HT-29 (cell line): Measurements from ENCODE around the gene SAMD5. TPM values are rescaled to one million over a fixed set of nuclear protein-coding genes. Genes with fewer than 3 reads are reported as not detected.

Source experiments
- DNase-seq: peaks from one replicate; pipeline ENCODE4 v3.0.0-alpha.2; 2015; ENCODE audit warnings: low spot score
- total RNA-seq: library from RNA; depleted of rRNA; stranded (reverse); fragments of >200 nt; shearing (Covaris generic); gene quantifications from 2 replicates; pipeline ENCODE4 v1.2.3, GENCODE V29; 2014; rRNA removed

The SAMD5 gene
- 0.97 and 1.1 TPM in 2 replicates for total RNA-seq

GRCh38 chr6:147508042-147508865, at the start of gene SAMD5:
Gene SAMD5 (plus strand): TSS chr6:147508690. CDS start chr6:147508929, 239 bp downstream.
- peak; percentile 43 for DNase-seq

- DNase-seq: no peak
Observed at GRCh38 chr6:147459780-147460179, 48.7 kb upstream of the SAMD5 start.

GRCh38 chr6:147463651-147464050, 44.8 kb upstream of the SAMD5 start:
- DNase-seq: no peak

- DNase-seq: no peak
Observed at GRCh38 chr6:147467428-147467827, 41.1 kb upstream of the SAMD5 start.

- no peak for DNase-seq
Observed at GRCh38 chr6:147467886-147468285, 40.6 kb upstream of the SAMD5 start.

DNA sequence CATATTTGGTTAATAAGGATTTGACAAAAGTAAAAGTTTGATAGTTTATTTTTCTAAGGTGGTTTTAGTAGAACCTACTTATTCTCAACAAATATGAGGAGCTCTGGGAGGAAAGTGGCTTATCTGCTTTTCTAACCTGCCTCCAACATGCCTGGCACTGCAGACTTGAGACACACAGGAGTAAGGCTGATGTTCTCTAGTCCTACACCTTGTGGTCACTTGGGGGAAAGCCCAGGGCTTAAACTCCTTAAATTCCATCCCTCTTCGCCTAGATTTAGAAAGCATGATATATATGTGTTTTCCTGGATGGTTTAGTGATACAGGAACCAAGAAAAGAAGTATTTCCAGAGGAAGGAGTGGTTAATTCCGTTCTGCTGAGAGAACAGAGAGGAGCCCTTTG, 39.9 kb upstream of the SAMD5 start:
- peak; percentile 19 for DNase-seq

DNA sequence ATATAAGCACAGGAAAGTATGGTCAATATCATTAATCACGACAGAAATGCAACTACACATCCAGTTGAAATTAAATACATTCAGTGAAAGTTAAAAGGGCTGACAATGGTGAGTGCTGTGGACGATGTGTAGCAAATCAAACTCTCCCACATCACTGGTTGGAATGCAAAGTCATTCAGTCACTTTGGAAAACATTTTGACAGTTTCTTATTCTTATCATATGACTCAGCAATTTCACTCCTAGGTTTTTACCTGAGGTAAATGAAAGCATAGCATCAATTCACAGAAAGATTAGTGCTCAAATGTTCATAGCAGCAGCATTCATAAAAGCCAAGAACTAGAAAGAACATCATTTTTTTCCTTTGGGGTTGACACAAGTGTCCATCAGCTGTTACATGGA, 28.6 kb upstream of the SAMD5 start:
- no peak for DNase-seq

DNA sequence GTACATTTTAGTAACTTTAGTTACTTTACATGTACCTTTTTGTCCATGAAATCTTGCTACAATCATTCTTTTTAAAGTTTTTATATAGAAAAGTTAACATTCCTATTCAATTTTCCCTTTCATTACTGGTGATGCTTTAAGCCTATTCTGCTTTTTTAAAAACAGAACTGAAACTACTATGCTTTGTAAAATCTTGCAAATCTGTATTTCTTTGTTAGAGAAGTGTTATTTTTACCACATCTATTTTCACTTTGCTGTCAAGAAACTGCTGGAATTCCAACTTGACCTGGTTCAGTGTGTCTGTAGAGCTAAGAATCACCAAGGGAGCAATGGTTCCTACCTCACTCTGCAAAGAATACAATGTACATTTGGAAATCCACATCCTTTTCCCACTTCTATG, 21.8 kb upstream of the SAMD5 start:
- no peak for DNase-seq

GRCh38 chr6:147497472-147497871, 11.0 kb upstream of the SAMD5 start:
- no peak for DNase-seq

GRCh38 chr6:147503587-147503986, 4.9 kb upstream of the SAMD5 start:
- DNase-seq: no peak

- DNase-seq: no peak
Observed at GRCh38 chr6:147504848-147505247, 3.6 kb upstream of the SAMD5 start.

DNA sequence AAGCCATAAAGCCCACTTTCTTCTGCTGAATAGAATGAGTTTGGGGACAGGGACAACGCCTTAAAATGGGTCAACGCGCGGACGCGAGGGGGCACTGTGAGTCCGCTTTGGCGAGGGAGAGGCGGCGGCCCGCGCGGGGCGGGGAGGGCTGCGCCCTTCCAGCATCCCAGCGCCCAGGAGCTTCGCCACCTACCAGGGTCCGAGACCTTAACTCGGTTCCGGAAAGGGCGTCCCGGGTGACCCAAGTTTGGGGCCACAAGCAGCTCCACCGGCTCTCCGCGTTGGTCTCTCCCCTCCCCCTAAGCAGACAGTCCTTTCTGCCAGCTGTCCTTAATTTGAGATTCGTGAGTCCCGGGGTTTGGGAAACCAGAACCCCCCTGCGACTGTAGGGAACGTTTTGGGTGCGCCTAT, 1.8 kb upstream of the SAMD5 start:
- DNase-seq: peak; percentile 65

DNA sequence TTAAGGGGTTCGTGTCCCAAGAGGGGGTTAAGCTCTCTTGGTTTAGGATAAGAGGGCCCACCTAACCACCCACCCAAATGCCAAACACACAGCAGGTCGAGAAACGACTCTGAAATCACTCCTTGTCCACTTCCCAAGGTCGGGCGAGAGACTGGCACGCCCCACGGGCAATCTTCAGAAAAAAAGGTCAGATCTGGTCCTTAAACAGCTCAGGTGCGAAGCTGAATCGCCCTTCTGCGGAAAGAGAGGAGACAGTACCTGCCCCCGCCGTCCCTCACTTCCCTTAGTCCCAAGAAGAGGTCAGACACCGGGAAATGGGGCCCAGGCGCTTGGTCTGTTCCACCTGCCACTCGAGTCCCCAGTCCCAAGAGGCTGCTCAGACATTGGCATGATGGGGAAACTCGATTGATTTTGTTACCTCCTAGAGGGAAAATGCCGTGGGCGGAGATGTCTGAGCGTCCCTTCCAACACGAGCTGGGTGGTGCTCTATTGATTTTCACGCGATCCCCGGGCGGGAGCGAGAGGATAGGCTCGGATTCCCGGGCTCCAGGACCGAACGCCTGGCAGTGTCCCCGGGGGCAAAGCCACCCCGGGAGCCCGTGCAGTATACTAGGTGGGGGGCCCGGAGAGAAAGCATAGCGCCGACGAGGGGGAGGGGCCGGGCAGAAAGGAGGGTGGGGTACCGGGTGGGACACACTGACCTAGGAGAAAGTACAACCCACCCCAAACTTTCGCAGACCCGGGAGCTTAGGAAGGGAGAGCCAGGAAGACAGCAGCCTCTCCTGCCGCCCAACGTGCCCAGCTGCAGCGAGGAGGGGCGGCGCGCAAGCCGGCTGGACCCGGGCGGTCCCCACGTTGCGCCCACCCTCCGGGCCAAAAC, 1.1 kb upstream of the SAMD5 start:
- DNase-seq: peak; percentile 19

DNA sequence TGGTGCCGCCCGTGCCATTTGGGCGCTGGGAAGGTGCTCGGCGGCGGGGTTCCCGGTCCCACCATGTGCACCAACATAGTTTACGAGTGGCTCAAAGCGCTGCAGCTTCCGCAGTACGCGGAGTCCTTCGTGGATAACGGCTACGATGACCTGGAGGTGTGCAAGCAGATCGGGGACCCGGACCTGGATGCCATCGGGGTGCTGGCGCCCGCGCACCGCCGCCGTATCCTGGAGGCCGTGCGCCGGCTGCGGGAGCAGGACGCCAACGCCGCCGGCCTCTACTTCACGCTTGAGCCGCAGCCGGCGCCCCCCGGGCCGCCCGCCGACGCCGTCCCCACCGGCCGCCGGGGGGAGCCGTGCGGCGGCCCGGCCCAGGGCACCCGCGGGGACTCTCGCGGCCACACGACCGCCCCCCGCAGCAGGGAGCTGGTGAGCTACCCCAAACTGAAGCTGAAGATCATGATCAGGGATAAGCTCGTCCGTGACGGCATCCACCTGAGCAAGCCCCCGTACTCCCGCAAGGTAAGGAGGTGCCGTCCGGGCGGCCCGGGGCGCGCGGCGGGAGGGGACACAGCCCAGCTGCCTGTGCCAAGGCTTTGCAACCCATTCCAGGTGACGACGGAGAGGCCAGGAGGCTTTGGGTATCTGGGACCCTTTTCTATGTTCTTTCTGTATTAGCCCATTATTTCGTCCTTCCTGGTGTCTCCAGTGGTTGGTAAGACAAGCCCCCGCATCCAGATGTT, 547 bp downstream of the SAMD5 start:
- no peak for DNase-seq

GRCh38 chr6:147509891-147510290, 1.4 kb downstream of the SAMD5 start:
- peak; percentile 24 for DNase-seq

DNA sequence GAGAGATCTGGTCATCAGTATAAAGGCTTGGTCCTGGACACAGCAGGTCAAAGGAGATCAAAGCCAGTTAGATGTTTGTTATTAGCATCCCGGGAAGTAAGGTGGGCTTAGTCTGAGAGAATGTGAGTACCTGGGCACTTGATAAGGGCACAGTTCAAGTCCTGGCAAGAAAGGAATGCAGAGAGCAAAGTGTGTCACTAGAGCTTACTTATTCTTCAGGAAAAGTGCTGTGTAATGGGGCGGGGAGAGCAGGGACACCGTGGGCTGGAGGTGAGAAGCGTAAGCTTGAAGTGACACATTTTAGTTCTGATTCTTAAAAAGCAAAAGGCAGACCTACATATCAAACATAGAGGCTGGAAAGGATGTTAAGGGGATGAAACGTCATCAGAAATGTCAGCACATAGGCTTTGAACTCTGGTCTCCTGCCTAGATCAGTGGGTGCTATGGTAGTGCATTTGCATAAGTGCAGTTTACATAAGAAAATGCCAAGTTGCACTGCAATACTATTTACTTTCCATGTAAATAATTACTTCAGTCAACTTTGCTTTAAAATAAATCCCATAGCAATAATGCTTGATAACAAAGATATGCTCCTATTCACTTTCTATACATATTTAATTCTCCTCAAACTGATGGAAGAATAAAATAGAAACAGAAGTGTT, 2.6 kb downstream of the SAMD5 start:
- peak; percentile 6 for DNase-seq

GRCh38 chr6:147514831-147515230, 6.3 kb downstream of the SAMD5 start:
- DNase-seq: no peak

- DNase-seq: no peak
Observed at GRCh38 chr6:147515327-147515726, 6.8 kb downstream of the SAMD5 start.

DNA sequence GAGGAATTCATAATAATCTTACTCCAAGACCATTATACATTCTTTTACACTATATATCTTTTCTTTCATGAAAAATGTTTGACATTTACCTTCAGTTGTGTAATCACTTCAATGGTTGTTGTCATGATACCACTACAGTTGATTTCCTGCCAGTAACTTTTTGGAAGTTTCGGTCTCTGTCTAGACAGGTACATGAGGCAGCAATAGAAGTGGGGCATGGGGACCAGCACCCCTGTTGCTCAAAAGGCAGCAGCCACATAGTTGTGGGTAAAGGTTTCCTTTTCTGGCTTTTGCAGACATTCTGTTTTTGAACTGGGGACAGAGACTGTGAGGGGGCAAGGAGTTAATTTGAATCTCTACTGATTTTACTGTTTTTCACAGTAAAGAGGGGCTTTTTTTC, 14.1 kb downstream of the SAMD5 start:
- no peak for DNase-seq

DNA sequence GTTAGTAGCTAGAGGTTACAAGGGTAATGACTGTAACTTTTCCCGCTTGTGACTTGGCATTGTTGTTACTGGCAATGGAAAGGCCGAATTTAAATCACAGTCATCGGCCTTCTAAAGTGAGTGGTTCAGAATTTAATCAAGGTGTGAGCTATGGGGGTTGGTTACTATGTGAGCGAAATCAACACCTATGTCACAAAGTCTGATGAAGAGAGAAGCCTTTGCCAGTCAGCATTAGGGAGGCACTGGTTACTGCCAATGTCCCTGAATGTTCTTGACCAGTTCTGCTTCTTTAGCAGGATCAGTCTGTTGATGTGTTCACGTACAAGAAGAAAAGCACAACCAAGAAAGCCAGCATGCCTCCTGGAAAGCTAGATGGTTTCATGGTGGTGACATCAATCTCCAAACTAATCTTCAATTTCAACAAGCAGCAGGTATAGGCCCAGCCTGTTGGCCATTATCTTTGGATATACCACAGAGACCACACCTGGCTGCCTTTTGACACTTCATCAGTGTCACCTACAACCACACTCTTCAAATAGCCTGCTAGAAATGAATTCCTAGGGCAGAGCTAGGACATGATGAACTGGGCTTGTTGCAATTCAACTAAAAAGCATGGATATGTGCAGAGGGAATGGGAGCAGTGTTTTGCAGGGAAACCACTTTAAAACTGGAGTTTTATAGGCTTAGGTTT, 17.2 kb downstream of the SAMD5 start:
- no peak for DNase-seq

GRCh38 chr6:147527197-147527596, 18.7 kb downstream of the SAMD5 start:
- no peak for DNase-seq
